Measurements from ENCODE around the gene FAAH.

DNA sequence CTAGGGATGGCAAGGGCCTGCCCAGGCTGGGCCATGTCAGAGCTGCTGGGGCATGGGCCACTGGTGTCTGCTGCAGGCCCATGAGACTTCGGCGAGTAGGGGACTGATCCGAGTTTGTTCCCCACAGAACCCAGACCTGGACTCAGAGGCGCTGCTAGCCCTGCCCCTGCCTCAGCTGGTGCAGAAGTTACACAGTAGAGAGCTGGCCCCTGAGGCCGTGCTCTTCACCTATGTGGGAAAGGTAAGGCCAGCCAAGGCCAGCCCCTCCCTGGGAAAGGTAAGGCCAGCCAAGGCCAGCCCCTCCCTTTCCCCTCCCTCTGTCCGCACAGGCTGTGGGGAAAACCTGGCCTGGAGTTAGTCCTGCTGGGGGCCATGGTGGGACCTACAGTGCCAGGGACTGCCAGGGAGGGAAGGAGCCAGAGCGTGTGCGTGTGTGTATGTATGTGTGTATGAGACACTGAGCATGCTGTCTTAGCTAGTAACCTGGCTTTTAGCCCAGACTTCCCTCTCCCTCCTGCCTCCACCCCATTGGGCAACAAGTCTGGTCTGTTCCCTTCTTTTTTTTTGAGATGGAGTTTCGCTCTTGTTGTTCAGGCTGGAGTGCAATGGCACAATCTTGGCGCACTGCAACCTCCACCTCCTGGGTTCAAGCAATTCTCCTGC is 8.0 kb downstream of the FAAH start:
- TF ChIP-seq, protein P1, sequence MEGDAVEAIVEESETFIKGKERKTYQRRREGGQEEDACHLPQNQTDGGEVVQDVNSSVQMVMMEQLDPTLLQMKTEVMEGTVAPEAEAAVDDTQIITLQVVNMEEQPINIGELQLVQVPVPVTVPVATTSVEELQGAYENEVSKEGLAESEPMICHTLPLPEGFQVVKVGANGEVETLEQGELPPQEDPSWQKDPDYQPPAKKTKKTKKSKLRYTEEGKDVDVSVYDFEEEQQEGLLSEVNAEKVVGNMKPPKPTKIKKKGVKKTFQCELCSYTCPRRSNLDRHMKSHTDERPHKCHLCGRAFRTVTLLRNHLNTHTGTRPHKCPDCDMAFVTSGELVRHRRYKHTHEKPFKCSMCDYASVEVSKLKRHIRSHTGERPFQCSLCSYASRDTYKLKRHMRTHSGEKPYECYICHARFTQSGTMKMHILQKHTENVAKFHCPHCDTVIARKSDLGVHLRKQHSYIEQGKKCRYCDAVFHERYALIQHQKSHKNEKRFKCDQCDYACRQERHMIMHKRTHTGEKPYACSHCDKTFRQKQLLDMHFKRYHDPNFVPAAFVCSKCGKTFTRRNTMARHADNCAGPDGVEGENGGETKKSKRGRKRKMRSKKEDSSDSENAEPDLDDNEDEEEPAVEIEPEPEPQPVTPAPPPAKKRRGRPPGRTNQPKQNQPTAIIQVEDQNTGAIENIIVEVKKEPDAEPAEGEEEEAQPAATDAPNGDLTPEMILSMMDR (IDR thresholded peaks at IDR 0.05) = no peak
- no peak for TF ChIP-seq EZH2phosphoT487 (IDR thresholded peaks at IDR 0.05)
- no peak for TF ChIP-seq EZH2 (IDR thresholded peaks at IDR 0.05)

Measured in neural progenitor cell (in vitro differentiated cells).